Stimulated activated CD4-positive, alpha-beta T cell treated with anti-CD3 and anti-CD28 coated beads, TNF-alpha, amount 100 ng/mL, for 24 hours (primary cell): ENCODE data around the gene MAPK8IP3.
"Not testable (repeated sequence)": the region's sequence is repeated elsewhere in the genome, so short reads cannot be mapped to it uniquely, and the experiment has no call there.

Experiments
- DNase-seq, 3 experiments: peaks; one replicate each; pipeline ENCODE4 v3.0.0-alpha.2; 2020; ENCODE audit warnings: low read depth in 3 of 3

MAPK8IP3 gene

GRCh38 chr16:1787322-1788094 lies 81.5 kb downstream of the MAPK8IP3 start:
- DNase-seq, result no peak

GRCh38 chr16:1788095-1788707 lies 82.2 kb downstream of the MAPK8IP3 start:
- DNase-seq, result no peak

GRCh38 chr16:1788708-1789100 lies 82.7 kb downstream of the MAPK8IP3 start:
- no peak for DNase-seq

- DNase-seq, result no peak
These were observed 83.6 kb downstream of the MAPK8IP3 start for GRCh38 chr16:1789643-1790045.

- DNase-seq, result no peak
These were observed 84.2 kb downstream of the MAPK8IP3 start for GRCh38 chr16:1790261-1790610.

- DNase-seq, result no peak
These were observed 84.7 kb downstream of the MAPK8IP3 start for GRCh38 chr16:1790611-1791255.

- no peak for DNase-seq
These were observed 85.4 kb downstream of the MAPK8IP3 start for GRCh38 chr16:1791256-1791942.

GRCh38 chr16:1791943-1792812 lies 86.2 kb downstream of the MAPK8IP3 start:
- no peak for DNase-seq

- DNase-seq, result no peak
These were observed 87.0 kb downstream of the MAPK8IP3 start for GRCh38 chr16:1792836-1793577.

GRCh38 chr16:1793578-1794220 lies 87.7 kb downstream of the MAPK8IP3 start, which contains the start of gene IGFALS:
TSS of gene IGFALS (minus strand) at chr16:1793705. CDS start at chr16:1793652, 53 bp downstream.
- DNase-seq, result no peak

- no peak for DNase-seq
These were observed 88.4 kb downstream of the MAPK8IP3 start for GRCh38 chr16:1794221-1794871.

- DNase-seq, result no peak
These were observed 89.1 kb downstream of the MAPK8IP3 start for GRCh38 chr16:1794908-1795666.

- DNase-seq, result not testable (repeated sequence)
These were observed 93.3 kb downstream of the MAPK8IP3 start for GRCh38 chr16:1799263-1799662.

- DNase-seq, result no peak
These were observed 94.7 kb downstream of the MAPK8IP3 start for GRCh38 chr16:1800701-1801100.

- DNase-seq, result no peak
These were observed 101.6 kb downstream of the MAPK8IP3 start for GRCh38 chr16:1807626-1808025.

GRCh38 chr16:1808691-1809090 lies 102.7 kb downstream of the MAPK8IP3 start:
- no peak for DNase-seq

- no peak for DNase-seq
These were observed 103.3 kb downstream of the MAPK8IP3 start for GRCh38 chr16:1809281-1809801.

GRCh38 chr16:1810106-1810505 lies 104.1 kb downstream of the MAPK8IP3 start:
- DNase-seq, result no peak

- no peak for DNase-seq
These were observed 104.5 kb downstream of the MAPK8IP3 start for GRCh38 chr16:1810536-1810935.
